Stimulated activated naive CD8-positive, alpha-beta T cell treated with anti-CD3 and anti-CD28 coated beads, Interleukin-15, Interleukin-2, amounts not matched to agents 100 ng/mL and 50 ng/mL, for 24 hours (primary cell): Measurements from ENCODE around the gene EEF1AKMT1.
"Not testable (repeated sequence)": the region's sequence is repeated elsewhere in the genome, so short reads cannot be mapped to it uniquely, and the experiment has no call there.

Source experiments
- H3K27ac Mint-ChIP-seq: one replicate; pipeline ENCODE4 v1.8.0; 2021; ENCODE audit warnings: mild to moderate bottlenecking, mixed read lengths
- H3K27me3 Mint-ChIP-seq: one replicate; pipeline ENCODE4 v1.8.0; 2021; ENCODE audit warnings: mixed read lengths
- H3K36me3 Mint-ChIP-seq: one replicate; pipeline ENCODE4 v1.8.0; 2021; ENCODE audit warnings: low read depth, mixed read lengths
- H3K4me1 Mint-ChIP-seq: one replicate; pipeline ENCODE4 v1.8.0; 2021; ENCODE audit warnings: low read depth, mixed read lengths
- H3K4me3 Mint-ChIP-seq: one replicate; pipeline ENCODE4 v1.8.0; 2021; ENCODE audit warnings: mild to moderate bottlenecking, mixed read lengths
- H3K9me3 Mint-ChIP-seq: one replicate; pipeline ENCODE4 v1.8.0; 2021; ENCODE audit warnings: mixed read lengths

EEF1AKMT1 gene

DNA sequence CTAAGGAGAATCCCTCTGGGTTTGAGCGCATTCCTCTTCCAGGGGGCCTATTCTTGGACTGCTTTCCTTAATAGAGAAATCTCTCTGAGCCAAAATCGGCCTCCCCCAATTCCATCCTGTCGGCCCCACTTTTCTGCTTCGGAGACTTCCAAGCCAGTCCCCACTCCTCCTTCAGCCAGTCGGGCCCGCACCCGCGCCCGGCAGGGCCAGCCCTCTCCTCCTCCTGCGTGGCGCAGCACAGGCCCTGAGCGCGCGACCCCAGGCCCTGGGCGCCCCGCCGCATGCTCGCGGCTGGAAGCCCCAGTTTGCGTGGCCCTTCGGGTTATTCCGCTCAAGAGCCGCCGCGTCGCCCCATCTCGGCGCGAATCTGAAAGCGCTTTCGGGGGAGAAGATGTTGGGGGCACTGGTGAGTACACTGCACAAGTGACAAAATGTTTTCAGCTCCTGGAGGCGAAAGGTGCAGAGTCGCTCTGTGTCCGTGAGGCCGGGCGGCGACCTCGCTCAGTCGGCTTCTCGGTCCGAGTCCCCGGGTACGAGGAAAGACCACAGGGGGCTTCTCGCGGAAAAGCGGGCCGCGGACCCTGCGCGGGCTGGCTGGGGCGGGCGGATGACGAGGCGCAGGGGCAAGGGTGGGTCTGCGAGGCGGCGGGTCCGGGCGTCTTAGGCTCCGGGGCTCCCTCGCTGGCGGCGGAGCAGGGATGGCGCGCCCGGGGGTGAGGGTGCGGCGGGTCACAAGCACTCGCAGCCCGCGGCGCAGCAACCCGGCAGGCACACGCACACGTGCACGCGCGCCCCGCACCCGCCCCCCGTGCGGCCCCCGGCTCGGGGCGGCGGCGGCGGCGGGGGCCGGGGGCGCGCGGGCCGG, 70.6 kb downstream of the EEF1AKMT1 start, which contains the start of gene IL17D:
Gene IL17D (plus strand): TSS at position 785 of the 865 bp plus-strand sequence. CDS start 303 bp downstream, outside the sequence.
- H3K27ac Mint-ChIP-seq, result peak within 1 kb of the TSS; percentile 89
- H3K9me3 Mint-ChIP-seq, result no peaks in the 10 kb centered on the region
- peaks cover 24% of the 10 kb centered on the region for H3K27me3 Mint-ChIP-seq
- H3K4me3 Mint-ChIP-seq, result peak within 1 kb of the TSS; percentile 88
- no peaks in the 10 kb centered on the region for H3K36me3 Mint-ChIP-seq
- peaks cover 18% of the 10 kb centered on the region for H3K4me1 Mint-ChIP-seq

DNA sequence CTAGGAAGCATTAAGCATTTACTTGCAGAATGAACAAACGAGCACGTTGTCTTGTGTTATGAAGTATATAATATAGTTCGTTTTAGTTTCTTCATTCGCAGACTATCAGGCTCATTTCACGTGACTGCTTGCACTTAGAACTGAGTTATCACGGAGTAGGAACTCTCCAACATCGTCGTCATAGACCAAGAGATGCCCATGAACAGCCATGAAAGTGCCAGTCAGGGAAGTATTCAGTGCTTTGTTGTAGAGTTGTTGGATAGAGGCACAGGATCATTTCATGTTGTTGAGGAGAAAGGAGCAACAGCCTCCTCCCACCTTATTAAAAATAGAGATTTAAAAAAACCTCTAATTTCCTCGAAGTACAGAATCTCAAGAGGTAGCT, 71.2 kb downstream of the EEF1AKMT1 start:
- Mint-ChIP-seq H3K27me3 (peaks cover 26% of the 10 kb centered on the region), H3K27ac (peak overlapping the region; percentile 89), H3K4me1 (peaks cover 18% of the 10 kb centered on the region), H3K4me3 (peak overlapping the region; percentile 88), H3K9me3 (no peaks in the 10 kb centered on the region), H3K36me3 (no peaks in the 10 kb centered on the region)

DNA sequence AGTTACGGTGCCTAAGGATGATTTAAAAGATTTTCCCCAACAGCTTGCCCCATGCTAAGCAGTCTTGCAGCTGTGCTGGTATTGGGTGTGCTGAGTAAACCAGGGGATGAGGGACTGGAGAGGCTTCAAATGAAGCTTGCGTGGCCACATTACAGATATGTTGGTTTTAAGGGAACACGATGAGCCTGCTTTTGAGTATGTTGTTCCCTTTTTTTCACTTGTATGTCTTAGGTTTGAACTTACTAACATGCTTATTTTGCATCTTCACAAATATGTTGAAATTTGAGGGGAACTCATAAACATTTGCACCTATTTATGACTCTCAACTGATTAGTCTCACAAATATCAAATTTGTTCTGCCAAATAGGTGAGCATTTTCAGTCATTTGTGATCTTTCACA, 72.3 kb downstream of the EEF1AKMT1 start:
- Mint-ChIP-seq H3K4me1 (peaks cover 18% of the 10 kb centered on the region), H3K27me3 (peaks cover 28% of the 10 kb centered on the region), H3K27ac (no peak overlapping the region), H3K36me3 (no peaks in the 10 kb centered on the region), H3K4me3 (no peak overlapping the region), H3K9me3 (no peaks in the 10 kb centered on the region)

DNA sequence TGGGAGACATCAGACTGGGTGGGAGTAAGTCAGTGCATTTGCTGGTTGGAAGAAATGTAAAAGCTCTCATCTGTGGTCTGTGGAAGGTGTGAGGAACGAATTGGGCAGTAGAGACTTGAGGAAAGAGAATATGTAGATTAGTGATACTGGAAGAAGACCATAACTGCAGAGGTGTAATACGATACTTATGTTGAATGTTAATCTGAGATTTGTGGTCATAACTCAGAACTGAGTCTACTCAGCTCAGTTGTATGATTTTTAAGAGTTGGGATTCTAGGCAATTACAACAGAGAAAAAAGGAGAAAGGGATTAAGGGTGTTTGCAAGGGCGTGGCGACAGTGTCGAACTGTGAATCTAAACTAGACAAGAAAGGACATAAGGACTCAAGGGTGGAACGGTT, 73.5 kb downstream of the EEF1AKMT1 start:
- Mint-ChIP-seq H3K36me3 (no peaks in the 10 kb centered on the region), H3K27me3 (peaks cover 33% of the 10 kb centered on the region), H3K27ac (no peak overlapping the region), H3K4me1 (peaks cover 18% of the 10 kb centered on the region), H3K9me3 (no peaks in the 10 kb centered on the region), H3K4me3 (no peak overlapping the region)

DNA sequence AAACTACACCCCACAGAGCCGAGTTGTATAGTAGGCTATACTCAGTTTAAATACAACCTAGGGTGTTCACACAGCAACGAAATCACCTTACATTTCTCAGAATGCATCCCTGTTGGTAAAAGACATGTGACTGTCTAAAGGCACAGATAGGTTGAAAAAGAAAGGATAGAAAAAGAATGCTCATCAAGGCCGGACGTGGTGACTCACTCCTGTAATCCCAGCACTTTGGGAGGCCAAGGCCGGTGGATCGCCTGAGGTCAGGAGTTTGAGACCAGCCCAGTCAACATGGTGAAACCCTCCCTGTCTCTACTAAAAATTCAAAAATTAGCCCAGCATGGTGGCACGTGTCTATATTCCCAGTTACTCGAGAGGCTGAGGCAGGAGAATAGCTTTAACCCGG, 74.0 kb downstream of the EEF1AKMT1 start:
- Mint-ChIP-seq H3K36me3 (no peaks in the 10 kb centered on the region), H3K27ac (no peak overlapping the region), H3K9me3 (no peaks in the 10 kb centered on the region), H3K27me3 (peaks cover 33% of the 10 kb centered on the region), H3K4me3 (no peak overlapping the region), H3K4me1 (peaks cover 18% of the 10 kb centered on the region)

DNA sequence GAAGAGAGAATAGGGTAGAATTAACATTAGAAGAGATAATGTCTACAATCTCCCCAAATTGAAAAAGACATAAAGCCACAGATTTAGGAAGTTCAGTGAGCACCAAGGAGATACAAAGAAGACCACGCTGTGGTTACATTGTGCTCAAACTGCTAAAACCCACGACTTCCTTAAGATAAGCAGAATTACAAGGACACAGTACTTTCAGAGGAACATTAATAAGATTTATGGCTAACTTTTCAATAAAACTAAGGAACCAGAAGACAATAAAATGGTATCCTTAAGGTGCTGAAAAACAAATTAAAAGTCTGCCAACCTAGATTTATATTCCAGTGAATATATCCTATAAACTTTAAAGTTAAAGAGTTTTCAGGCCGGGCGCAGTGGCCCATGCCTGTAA, 77.7 kb downstream of the EEF1AKMT1 start:
- Mint-ChIP-seq H3K4me3 (no peak overlapping the region), H3K27me3 (peaks cover 28% of the 10 kb centered on the region), H3K9me3 (no peaks in the 10 kb centered on the region), H3K36me3 (no peaks in the 10 kb centered on the region), H3K27ac (no peak overlapping the region), H3K4me1 (no peaks in the 10 kb centered on the region)

DNA sequence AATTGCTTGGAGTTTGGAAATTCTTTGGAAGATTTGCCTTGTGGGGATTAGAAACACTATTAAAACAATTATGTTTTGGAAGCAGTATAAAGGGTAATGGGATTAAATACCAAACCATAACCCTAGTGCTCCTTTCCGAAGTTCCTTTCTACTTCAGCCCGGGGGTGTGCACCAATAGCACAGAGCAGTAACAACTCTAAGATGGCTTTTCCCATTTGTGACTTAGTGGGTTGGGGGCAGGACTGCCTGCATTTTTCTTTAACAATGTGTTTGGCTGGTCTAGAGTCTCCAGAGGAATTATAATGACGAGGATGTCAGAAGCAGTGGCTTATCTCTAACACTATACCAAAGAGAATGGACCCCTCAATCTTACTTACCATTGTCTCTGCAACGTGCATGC, 82.1 kb downstream of the EEF1AKMT1 start:
- no peak overlapping the region for H3K4me3 Mint-ChIP-seq
- H3K9me3 Mint-ChIP-seq, result no peaks in the 10 kb centered on the region
- H3K27me3 Mint-ChIP-seq, result peaks cover 5% of the 10 kb centered on the region
- H3K27ac Mint-ChIP-seq, result no peak overlapping the region
- H3K4me1 Mint-ChIP-seq, result no peaks in the 10 kb centered on the region
- H3K36me3 Mint-ChIP-seq, result peaks cover 4% of the 10 kb centered on the region

DNA sequence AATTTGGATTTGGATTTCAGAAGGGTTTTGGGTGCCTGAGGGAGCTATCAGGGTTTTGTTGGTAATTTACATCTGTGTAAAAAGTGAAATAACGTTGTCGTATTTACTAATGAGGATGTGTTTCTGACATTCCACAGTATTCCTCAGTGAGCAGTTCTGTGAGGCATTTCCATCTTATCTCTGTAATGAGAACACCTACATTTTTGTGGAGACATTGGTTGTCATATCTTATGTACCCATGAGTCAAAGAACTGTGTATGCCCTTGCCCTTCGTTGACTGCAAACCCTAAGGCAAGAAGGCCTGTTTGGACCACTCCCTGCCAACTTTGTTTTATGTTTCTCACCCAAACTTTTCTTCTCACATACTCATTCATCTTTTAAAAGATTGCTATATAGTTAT, 84.5 kb downstream of the EEF1AKMT1 start:
- Mint-ChIP-seq H3K4me1 (no peaks in the 10 kb centered on the region), H3K27ac (no peak overlapping the region), H3K27me3 (no peaks in the 10 kb centered on the region), H3K9me3 (no peaks in the 10 kb centered on the region), H3K4me3 (no peak overlapping the region), H3K36me3 (peaks cover 4% of the 10 kb centered on the region)

DNA sequence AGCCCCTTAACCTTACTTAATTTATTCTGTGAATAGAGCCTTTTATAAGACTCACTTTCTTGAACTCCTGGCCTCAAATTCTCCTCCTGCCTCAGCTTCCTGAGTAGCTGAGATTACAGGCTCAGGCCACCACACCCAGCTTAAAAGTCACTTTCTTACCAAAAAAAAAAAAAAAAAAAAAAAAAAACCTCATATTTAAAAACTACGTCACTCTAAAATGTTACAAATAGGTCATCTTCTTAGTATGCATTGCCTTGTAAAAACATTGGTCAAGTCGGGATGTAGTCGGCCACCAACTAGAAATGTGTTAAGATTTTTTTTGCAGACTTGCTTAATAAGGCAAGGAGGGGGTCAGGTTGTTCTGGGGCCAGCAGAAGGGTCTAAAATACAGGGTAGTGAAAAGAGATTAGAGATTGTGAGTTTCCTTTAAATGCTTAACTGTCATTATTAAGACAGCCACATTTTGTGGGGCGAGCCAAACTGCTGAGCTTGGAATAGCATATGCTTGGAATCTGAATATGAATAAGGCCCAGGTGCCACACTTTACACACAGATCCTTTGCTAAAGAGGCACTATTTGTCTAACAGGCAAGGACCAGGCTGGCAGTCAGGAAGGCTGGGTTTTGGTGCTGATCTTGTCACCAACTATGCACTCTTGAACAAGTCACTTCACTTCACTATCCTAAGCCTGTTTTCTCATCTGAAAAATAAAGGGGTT, 86.7 kb downstream of the EEF1AKMT1 start:
- Mint-ChIP-seq H3K4me1 (no peaks in the 10 kb centered on the region), H3K4me3 (no peak overlapping the region), H3K36me3 (peaks cover 7% of the 10 kb centered on the region), H3K27ac (no peak overlapping the region), H3K9me3 (no peaks in the 10 kb centered on the region), H3K27me3 (no peaks in the 10 kb centered on the region)

DNA sequence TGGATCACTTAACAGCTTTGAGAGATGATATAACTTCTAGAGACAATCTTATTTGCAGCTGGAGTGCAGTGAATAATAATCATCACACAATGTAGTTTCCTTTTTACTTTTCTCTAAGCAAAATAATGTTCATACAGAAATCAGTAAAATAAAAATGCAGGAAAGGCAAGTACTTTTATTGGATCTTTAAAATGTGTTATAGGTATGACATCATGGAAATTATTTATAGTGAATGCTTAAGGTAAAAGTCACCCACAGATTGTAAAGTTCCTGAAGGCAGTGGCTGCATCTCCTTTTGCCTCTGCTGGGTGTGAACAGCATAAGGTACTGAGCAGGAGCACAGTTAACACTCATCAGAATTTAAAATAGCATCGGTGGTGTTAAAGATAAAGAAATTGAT, 87.6 kb downstream of the EEF1AKMT1 start:
- H3K4me1 Mint-ChIP-seq, result no peaks in the 10 kb centered on the region
- no peaks in the 10 kb centered on the region for H3K9me3 Mint-ChIP-seq
- no peak overlapping the region for H3K4me3 Mint-ChIP-seq
- H3K27me3 Mint-ChIP-seq, result no peaks in the 10 kb centered on the region
- H3K36me3 Mint-ChIP-seq, result peaks cover 7% of the 10 kb centered on the region
- no peak overlapping the region for H3K27ac Mint-ChIP-seq

DNA sequence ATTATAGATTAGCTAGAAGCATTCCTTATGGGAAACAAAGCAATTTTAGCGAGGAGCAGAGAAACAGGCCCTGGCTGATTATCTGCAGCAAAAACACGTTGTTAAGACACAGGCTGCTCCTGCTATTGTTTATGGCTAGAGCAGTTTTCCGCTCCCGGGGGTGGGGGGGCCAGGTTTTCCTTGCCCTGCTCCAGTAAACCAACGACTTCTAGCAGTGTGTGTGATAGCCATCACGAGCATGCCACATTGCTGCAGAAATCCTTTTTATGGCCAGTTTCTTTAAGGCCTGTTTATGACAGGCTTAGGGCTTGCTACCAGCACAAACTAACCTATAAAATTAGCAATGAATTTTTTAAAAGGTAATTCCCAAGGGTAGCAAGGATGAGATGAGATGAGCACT, 88.7 kb downstream of the EEF1AKMT1 start:
- H3K36me3 Mint-ChIP-seq, result peaks cover 7% of the 10 kb centered on the region

DNA sequence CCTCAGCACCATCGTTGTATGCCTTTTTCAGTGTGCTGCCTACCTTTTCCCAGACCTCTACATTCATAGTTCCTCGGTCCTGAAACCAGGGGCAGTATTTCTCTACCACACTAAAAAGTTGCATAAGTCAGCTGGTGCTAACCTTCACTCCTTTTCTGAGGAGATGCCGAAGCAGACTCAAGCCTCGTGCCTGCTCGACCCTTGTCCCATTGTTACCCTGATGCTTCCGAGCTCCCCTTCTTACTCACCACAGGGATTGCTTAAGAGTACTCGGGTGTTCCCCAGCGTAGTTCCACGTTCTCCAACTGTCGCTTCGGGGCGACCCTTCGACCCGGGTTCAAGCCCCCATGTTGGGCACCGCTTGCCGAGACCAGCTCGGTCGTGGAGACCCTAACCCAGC, 89.2 kb downstream of the EEF1AKMT1 start:
- Mint-ChIP-seq H3K4me1 (no peaks in the 10 kb centered on the region), H3K4me3 (no peak overlapping the region), H3K27ac (no peak overlapping the region), H3K9me3 (no peaks in the 10 kb centered on the region), H3K27me3 (no peaks in the 10 kb centered on the region), H3K36me3 (peaks cover 7% of the 10 kb centered on the region)

More for the DNA sequence above, 88.7 kb downstream of the EEF1AKMT1 start:
- Mint-ChIP-seq H3K27me3 (no peaks in the 10 kb centered on the region), H3K4me1 (no peaks in the 10 kb centered on the region), H3K4me3 (no peak overlapping the region), H3K9me3 (no peaks in the 10 kb centered on the region), H3K27ac (no peak overlapping the region)

DNA sequence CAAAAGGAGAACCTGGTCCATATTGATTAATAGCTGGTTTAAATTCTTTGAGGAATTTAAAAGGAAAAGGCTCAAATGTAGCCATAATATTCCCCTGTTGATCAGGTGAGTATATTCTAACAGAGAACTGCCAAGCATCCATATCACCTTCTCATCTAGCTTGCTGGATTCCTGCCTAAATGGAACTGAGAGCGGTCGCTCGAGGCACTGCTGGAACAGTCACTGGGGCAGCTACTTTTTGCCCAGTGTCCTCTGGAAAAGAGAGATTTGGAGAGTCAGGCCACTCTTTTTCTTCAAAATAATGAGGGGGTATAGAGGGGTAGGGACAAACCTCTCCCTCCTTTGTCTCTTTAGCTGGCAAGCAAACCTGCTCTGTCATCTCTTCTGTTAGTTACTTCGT, 89.7 kb downstream of the EEF1AKMT1 start:
- Mint-ChIP-seq H3K27ac (no peak overlapping the region), H3K27me3 (no peaks in the 10 kb centered on the region), H3K36me3 (peaks cover 7% of the 10 kb centered on the region), H3K9me3 (no peaks in the 10 kb centered on the region), H3K4me1 (no peaks in the 10 kb centered on the region), H3K4me3 (no peak overlapping the region)

DNA sequence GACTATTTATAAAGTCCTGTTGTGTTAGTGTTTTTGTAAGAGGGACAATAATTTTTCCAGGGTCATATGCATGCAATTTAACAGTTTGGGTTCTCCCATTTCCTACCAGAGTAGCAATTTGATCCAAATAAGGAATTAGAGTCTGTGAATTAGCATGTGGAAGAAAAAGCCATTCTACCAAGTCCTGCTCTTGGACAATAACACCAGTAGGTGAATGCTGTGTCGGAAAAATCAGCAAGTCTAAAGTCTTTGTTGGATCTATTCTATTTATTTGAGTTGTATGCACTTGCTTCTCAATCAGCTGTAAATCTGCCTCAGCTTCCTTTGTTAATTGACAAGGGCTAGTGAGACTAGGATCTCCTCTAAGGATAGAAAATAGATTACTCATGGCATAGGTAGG, 91.7 kb downstream of the EEF1AKMT1 start:
- H3K4me1 Mint-ChIP-seq, result no peaks in the 10 kb centered on the region
- no peaks in the 10 kb centered on the region for H3K27me3 Mint-ChIP-seq
- H3K27ac Mint-ChIP-seq, result no peak overlapping the region
- H3K36me3 Mint-ChIP-seq, result peaks cover 3% of the 10 kb centered on the region
- no peaks in the 10 kb centered on the region for H3K9me3 Mint-ChIP-seq
- no peak overlapping the region for H3K4me3 Mint-ChIP-seq

DNA sequence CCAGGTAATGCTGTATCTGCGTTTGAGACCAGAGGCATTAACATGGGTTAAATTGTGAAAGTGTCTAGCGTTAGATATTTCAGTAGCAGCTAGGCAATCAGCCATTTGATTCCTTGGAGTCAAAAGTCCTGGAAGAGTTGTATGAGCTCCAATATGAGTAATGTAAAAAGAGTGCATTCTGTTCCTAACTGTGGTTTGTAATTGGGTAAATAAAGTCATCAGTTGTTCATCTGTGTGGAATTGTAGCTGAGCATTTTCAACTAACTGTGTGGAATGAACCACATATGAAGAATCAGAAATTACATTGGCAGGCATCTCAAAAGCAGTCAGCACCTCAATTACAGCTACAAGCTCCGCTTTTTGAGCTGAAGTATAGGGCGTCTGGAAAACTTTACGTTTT, 92.3 kb downstream of the EEF1AKMT1 start:
- not testable (repeated sequence) for H3K27me3 Mint-ChIP-seq, H3K27ac Mint-ChIP-seq, H3K9me3 Mint-ChIP-seq, H3K36me3 Mint-ChIP-seq, H3K4me3 Mint-ChIP-seq, H3K4me1 Mint-ChIP-seq
